RWPE2 (cell line): ENCODE results near the gene WWP2.

Experiments used
- ATAC-seq: fragments of 200-7000 bp; cut with Tn5 transposase; 3 replicates; pipeline ENCODE4 v1.9.1; 2021; ENCODE audit warnings: low read depth
- DNase-seq: peaks from one replicate; pipeline ENCODE4 v3.0.0-alpha.2; 2020; ENCODE audit warnings: low spot score
- H3K27ac ChIP-seq: fragments of 450-650 bp; 2 replicates; pipeline ENCODE4 v1.5.1; 2017; ENCODE audit warnings: mild to moderate bottlenecking; ENCODE audit not compliant: poor library complexity, severe bottlenecking
- H3K27me3 ChIP-seq: fragments of 250-450 bp; sonication (Bioruptor Pico); 2 replicates; pipeline ENCODE4 v1.5.1; 2021; ENCODE audit warnings: mild to moderate bottlenecking, moderate library complexity; ENCODE audit not compliant: insufficient read depth, poor library complexity, severe bottlenecking
- H3K36me3 ChIP-seq: fragments of 250-450 bp; sonication (Bioruptor Pico); 2 replicates; pipeline ENCODE4 v1.5.1; 2020; ENCODE audit warnings: low read depth, mild to moderate bottlenecking, moderate library complexity
- H3K4me1 ChIP-seq: fragments of 250-450 bp; sonication (Bioruptor Pico); 2 replicates; pipeline ENCODE4 v1.5.1; 2021; ENCODE audit warnings: mild to moderate bottlenecking, moderate library complexity; ENCODE audit not compliant: insufficient read depth, poor library complexity, severe bottlenecking
- H3K4me3 ChIP-seq: fragments of 250-450 bp; sonication (Bioruptor Pico); 2 replicates; pipeline ENCODE4 v1.5.1; 2021; ENCODE audit warnings: mild to moderate bottlenecking, moderate library complexity; ENCODE audit not compliant: severe bottlenecking
- H3K9me3 ChIP-seq: fragments of 250-450 bp; sonication (Bioruptor Pico); 2 replicates; pipeline ENCODE4 v1.5.1; 2021; ENCODE audit warnings: mild to moderate bottlenecking, moderate library complexity; ENCODE audit not compliant: severe bottlenecking
- CTCF ChIP-seq: fragments of 450-650 bp; IDR thresholded peaks from one replicate; pipeline ENCODE4 v1.5.1; 2017; ENCODE audit warnings: mild to moderate bottlenecking, moderate library complexity; ENCODE audit not compliant: poor library complexity, severe bottlenecking

WWP2 gene

GRCh38 chr16:69870761-69871160 is 108.6 kb downstream of the WWP2 start:
- peaks cover 2% of the 10 kb centered on the region for H3K4me1 ChIP-seq
- DNase-seq: no peak
- no peak overlapping the region for H3K4me3 ChIP-seq
- no peak for TF ChIP-seq CTCF
- H3K9me3 ChIP-seq: no peaks in the 10 kb centered on the region
- H3K36me3 ChIP-seq: peaks cover 11% of the 10 kb centered on the region
- no peak overlapping the region for H3K27ac ChIP-seq
- ATAC-seq: no peak; the same call in 2 of the 3 replicates
- H3K27me3 ChIP-seq: no peaks in the 10 kb centered on the region

- no peaks in the 10 kb centered on the region for H3K9me3 ChIP-seq
- H3K27me3 ChIP-seq: no peaks in the 10 kb centered on the region
- no peak overlapping the region for H3K4me3 ChIP-seq
- no peak overlapping the region for H3K27ac ChIP-seq
- no peak for ATAC-seq
- no peak for DNase-seq
- peaks cover 18% of the 10 kb centered on the region for H3K36me3 ChIP-seq
- peaks cover 2% of the 10 kb centered on the region for H3K4me1 ChIP-seq
- no peak for TF ChIP-seq CTCF
Measured at GRCh38 chr16:69871708-69872107, 109.6 kb downstream of the WWP2 start.

- peaks cover 2% of the 10 kb centered on the region for H3K4me1 ChIP-seq
- no peak overlapping the region for H3K27ac ChIP-seq
- no peak overlapping the region for H3K4me3 ChIP-seq
- no peaks in the 10 kb centered on the region for H3K9me3 ChIP-seq
- ATAC-seq (no peak), DNase-seq (no peak)
- peaks cover 19% of the 10 kb centered on the region for H3K36me3 ChIP-seq
- no peak for TF ChIP-seq CTCF
- no peaks in the 10 kb centered on the region for H3K27me3 ChIP-seq
Measured at GRCh38 chr16:69872888-69873287, 110.8 kb downstream of the WWP2 start.

- TF ChIP-seq CTCF: no peak
- Histone ChIP-seq H3K9me3 (no peaks in the 10 kb centered on the region), H3K4me3 (no peak overlapping the region), H3K36me3 (peaks cover 19% of the 10 kb centered on the region), H3K27ac (no peak overlapping the region), H3K27me3 (no peaks in the 10 kb centered on the region), H3K4me1 (peaks cover 2% of the 10 kb centered on the region)
- DNase-seq (no peak), ATAC-seq (no peak)
Measured at GRCh38 chr16:69873783-69874182, 111.7 kb downstream of the WWP2 start.

- H3K36me3 ChIP-seq: peaks cover 19% of the 10 kb centered on the region
- no peak overlapping the region for H3K4me3 ChIP-seq
- TF ChIP-seq CTCF: no peak
- H3K9me3 ChIP-seq: no peaks in the 10 kb centered on the region
- DNase-seq (no peak), ATAC-seq (no peak)
- peaks cover 2% of the 10 kb centered on the region for H3K4me1 ChIP-seq
- H3K27me3 ChIP-seq: no peaks in the 10 kb centered on the region
- no peak overlapping the region for H3K27ac ChIP-seq
Measured at GRCh38 chr16:69874271-69874670, 112.1 kb downstream of the WWP2 start.
